Activated B cell treated with CpG ODN at 0.5 μM for 24 hours (primary cell): ENCODE measurements around the gene NPW. TPM values are rescaled to one million over a fixed set of nuclear protein-coding genes. Genes with fewer than 3 reads are reported as not detected.

Experiments
- ATAC-seq: fragments of 200-7000 bp; cut with Tn5 transposase; one replicate; pipeline ENCODE4 v1.10.0; 2021; ENCODE audit warnings: low read depth, mild to moderate bottlenecking, moderate library complexity
- CTCF ChIA-PET: fragments of 350-600 bp; sonication (Branson Sonifier 250); formaldehyde crosslinking; loops from one replicate; lab custom pipeline; 2021; ENCODE audit warnings: antibody characterized with exemption; lab: Charles Lee
- POLR2A ChIA-PET: fragments of 350-600 bp; sonication (Branson Sonifier 250); formaldehyde crosslinking; loops from one replicate; lab custom pipeline; 2021; ENCODE audit warnings: antibody characterized with exemption; lab: Charles Lee
- DNase-seq: peaks from one replicate; pipeline ENCODE4 v3.0.0; 2022
- H3K27ac Mint-ChIP-seq: one replicate; pipeline ENCODE4 v1.8.0; 2020; ENCODE audit warnings: mixed read lengths
- H3K27me3 Mint-ChIP-seq: one replicate; pipeline ENCODE4 v1.8.0; 2021; ENCODE audit warnings: mixed read lengths
- H3K36me3 Mint-ChIP-seq: one replicate; pipeline ENCODE4 v1.8.0; 2021; ENCODE audit warnings: low read depth, mixed read lengths
- H3K4me1 Mint-ChIP-seq: one replicate; pipeline ENCODE4 v1.8.0; 2021; ENCODE audit warnings: mixed read lengths
- H3K4me3 Mint-ChIP-seq: one replicate; pipeline ENCODE4 v1.8.0; 2020; ENCODE audit warnings: mild to moderate bottlenecking, mixed read lengths
- H3K9me3 Mint-ChIP-seq: one replicate; pipeline ENCODE4 v1.8.0; 2020; ENCODE audit warnings: mixed read lengths
- intact Hi-C: fragments of 100-400 bp; cut with micrococcal nuclease; formaldehyde crosslinking; loops from one replicate; pipeline ENCODE4 v1.15.1; 2024
- total RNA-seq: library from RNA; stranded (reverse); gene quantifications from 2 replicates; pipeline ENCODE4 v1.2.3, GENCODE V29; 2022
- TF ChIP-seq, protein P1 (sequence below): fragments of 200-600 bp; IDR thresholded peaks from one replicate; pipeline ENCODE4 v1.8.0; 2022; ENCODE audit warnings: antibody characterized with exemption, mild to moderate bottlenecking

Gene NPW
- total RNA-seq: 1.5 and 1.7 TPM in 2 replicates

DNA sequence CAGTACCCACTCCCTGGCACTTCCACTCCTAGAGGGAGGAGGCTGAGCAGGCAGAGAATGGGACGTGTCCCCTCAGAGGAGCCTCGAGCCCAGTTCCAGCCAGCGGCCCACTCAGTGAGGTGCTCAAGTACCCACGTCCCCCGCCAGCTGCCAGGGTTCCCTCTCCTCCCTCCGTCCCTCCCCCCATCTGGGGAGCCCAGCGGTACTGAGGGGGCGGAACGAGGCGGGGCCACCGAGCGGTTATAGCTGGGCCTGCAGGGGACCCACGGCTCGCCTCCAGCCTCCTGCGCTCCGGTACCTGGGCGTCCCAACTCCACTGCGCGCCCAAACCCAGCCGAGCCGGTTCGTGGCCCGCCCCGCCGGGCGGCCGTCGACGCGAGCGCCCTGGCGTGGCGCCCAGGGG is at the start of gene NPW:
Gene NPW, plus strand, starts transcription at position 268 of the 403 bp plus-strand sequence.
- no peaks in the 10 kb centered on the region for H3K9me3 Mint-ChIP-seq
- peak within 1 kb of the TSS; percentile 28 for H3K4me3 Mint-ChIP-seq
- H3K36me3 Mint-ChIP-seq: no peaks in the 10 kb centered on the region
- no peak for DNase-seq
- H3K27me3 Mint-ChIP-seq: peaks cover 25% of the 10 kb centered on the region
- no peak within 1 kb of the TSS for H3K27ac Mint-ChIP-seq
- ChIA-PET POLR2A (interaction anchor here (0.5 to 2.1 kb wide), 5 partner anchors 54 to 532 kb away, joined by 3 to 9 read pairs (median 5); partner anchors contain the start of genes RPS2 and TRAF7), CTCF (interaction anchor here (1.4 kb wide), 1 partner anchor 15 kb away, joined by 6 read pairs; no protein-coding TSS in a partner anchor)
- intact Hi-C loops: no loop called here
- peaks cover 15% of the 10 kb centered on the region for H3K4me1 Mint-ChIP-seq
- TF ChIP-seq, protein P1, sequence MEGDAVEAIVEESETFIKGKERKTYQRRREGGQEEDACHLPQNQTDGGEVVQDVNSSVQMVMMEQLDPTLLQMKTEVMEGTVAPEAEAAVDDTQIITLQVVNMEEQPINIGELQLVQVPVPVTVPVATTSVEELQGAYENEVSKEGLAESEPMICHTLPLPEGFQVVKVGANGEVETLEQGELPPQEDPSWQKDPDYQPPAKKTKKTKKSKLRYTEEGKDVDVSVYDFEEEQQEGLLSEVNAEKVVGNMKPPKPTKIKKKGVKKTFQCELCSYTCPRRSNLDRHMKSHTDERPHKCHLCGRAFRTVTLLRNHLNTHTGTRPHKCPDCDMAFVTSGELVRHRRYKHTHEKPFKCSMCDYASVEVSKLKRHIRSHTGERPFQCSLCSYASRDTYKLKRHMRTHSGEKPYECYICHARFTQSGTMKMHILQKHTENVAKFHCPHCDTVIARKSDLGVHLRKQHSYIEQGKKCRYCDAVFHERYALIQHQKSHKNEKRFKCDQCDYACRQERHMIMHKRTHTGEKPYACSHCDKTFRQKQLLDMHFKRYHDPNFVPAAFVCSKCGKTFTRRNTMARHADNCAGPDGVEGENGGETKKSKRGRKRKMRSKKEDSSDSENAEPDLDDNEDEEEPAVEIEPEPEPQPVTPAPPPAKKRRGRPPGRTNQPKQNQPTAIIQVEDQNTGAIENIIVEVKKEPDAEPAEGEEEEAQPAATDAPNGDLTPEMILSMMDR: no peak
- ATAC-seq: no peak

DNA sequence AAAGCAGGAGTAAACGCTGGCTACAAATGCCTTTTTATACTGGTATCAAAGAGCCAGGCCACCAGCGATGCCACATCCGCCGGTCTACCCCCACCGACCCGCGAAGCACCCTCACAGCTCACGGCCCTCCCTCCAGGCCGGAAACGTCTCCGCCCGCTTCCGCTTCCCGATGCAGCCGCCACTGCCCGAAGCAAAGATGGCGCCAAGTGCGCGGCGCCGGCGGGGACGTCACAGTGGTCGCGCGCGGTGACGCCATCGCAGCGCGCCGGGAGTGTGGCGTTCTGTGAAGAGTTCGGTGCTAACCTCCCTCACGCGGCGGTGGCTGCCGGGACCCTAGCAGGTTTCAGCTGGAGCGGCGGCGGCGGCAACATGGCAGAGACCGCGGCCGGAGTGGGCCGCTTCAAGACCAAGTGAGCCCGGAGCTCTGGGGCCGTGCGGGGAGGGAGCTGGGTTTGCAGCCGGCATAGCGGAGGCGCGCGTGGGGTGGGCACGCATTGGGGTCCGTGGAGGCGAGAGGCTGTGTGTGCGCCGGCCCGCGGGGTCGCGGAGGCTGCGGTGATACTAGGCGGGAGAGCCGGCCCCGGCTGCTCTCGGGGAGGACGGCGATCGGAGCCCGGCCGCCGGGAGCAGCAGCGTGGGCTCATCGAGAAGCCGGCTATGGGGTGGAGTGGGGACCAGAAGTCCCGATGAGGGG is 47.6 kb upstream of the NPW start, which contains the start of gene TBL3:
Gene TBL3, plus strand, starts transcription at position 258 of the 694 bp plus-strand sequence. Its CDS starts 112 bp downstream, at position 370.
- ChIA-PET POLR2A (interaction anchor here (0.6 to 2.8 kb wide), 17 partner anchors 9 to 1161 kb away, joined by 3 to 58 read pairs (median 5); partner anchors contain the start of genes ECI1, GFER, MSRB1 and NDUFB10), CTCF (interaction anchor here (1.1 kb wide), 1 partner anchor 10 kb away, joined by 3 read pairs; no protein-coding TSS in a partner anchor)
- Mint-ChIP-seq H3K36me3 (peaks cover 31% of the 10 kb centered on the region), H3K27ac (peak within 1 kb of the TSS; percentile 97), H3K27me3 (no peaks in the 10 kb centered on the region), H3K4me1 (peaks cover 23% of the 10 kb centered on the region), H3K9me3 (no peaks in the 10 kb centered on the region), H3K4me3 (peak within 1 kb of the TSS; percentile 93)
- TF ChIP-seq, protein P1: no peak
- peak; percentile 97 for ATAC-seq
- DNase-seq: peak; percentile 99
- intact Hi-C loops: loop anchor here (1.0 to 5.0 kb wide), 4 partner anchors 8 to 190 kb away; partner anchors contain the start of genes GFER, NUBP2, RPS2 and SPSB3

DNA sequence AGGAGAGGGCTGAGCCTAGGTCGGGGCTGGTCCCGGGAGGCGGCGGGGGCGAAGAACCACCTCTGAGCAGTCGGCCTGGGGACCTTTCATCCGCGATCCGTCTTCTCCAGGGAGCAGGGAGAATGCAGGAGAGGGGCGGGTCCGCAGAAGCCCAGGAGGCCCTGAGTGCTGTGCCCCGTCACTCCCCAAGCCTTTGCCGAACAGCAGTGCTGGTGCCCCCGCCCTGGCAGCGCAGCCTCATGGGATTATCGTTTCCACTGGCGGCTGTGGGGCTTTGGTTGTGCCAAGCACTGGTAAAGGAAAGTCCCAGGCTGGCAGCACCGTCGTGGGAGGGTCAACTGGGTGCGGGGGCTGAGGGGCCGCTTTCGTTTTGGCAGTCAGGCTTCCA is 47.1 kb upstream of the NPW start:
- ChIA-PET CTCF (no interaction called here), POLR2A (interaction anchor here (1.2 to 2.8 kb wide), 12 partner anchors 9 to 701 kb away, joined by 3 to 58 read pairs (median 10); partner anchors contain the start of genes GFER, MSRB1, NDUFB10 and NOXO1)
- H3K4me3 Mint-ChIP-seq: peak overlapping the region; percentile 93
- DNase-seq: no peak
- TF ChIP-seq, protein P1: no peak
- no peak for ATAC-seq
- H3K27me3 Mint-ChIP-seq: no peaks in the 10 kb centered on the region
- H3K27ac Mint-ChIP-seq: peak overlapping the region; percentile 97
- intact Hi-C loops: loop anchor here (1.0 to 5.0 kb wide), 2 partner anchors 8 to 190 kb away; partner anchors contain the start of genes NUBP2, RPS2 and SPSB3
- H3K4me1 Mint-ChIP-seq: peaks cover 23% of the 10 kb centered on the region
- H3K36me3 Mint-ChIP-seq: peaks cover 34% of the 10 kb centered on the region
- H3K9me3 Mint-ChIP-seq: no peaks in the 10 kb centered on the region

DNA sequence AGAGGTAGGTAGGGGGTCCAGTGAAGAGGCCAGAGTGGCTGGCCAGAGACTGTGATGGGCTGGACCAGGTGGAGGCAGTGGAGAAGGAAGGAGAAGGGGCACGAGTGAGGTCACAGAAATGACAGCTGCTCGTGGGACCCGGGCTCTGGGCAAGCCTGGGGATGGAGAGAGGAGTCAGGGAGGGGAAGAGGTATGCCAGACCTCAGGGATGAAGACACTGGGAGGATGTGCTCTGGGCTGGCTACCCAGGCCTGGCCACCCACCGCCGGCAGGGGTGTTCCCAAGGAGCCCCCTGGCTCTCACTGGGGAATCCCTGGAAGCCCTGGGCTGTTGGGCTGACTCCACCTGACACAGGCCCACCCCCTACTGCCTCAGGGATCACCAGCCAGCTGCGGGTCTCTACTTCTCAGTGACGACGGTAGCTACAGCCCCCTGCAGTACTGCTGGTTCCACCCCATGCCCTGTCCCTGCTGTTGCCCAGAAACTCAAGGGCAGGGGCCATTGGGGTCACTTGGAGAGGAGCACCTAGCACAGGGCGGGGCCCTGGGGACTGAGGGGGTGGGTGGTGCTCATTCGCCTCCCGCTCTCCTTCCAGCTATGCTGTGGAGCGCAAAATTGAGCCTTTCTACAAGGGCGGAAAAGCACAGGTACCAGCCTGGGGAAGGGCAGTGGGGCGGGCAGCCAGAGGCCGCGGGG is 46.0 kb upstream of the NPW start:
- TF ChIP-seq, protein P1: no peak
- H3K27me3 Mint-ChIP-seq: no peaks in the 10 kb centered on the region
- H3K4me3 Mint-ChIP-seq: no peak overlapping the region
- peaks cover 40% of the 10 kb centered on the region for H3K36me3 Mint-ChIP-seq
- no peak overlapping the region for H3K27ac Mint-ChIP-seq
- POLR2A ChIA-PET: interaction anchor here (1.4 to 1.8 kb wide), 3 partner anchors 9 to 17 kb away, joined by 3 to 9 read pairs (median 5); partner anchors contain the start of genes GFER and RPS2
- peaks cover 23% of the 10 kb centered on the region for H3K4me1 Mint-ChIP-seq
- no peaks in the 10 kb centered on the region for H3K9me3 Mint-ChIP-seq
- DNase-seq (no peak), ATAC-seq (no peak)
- CTCF ChIA-PET: no interaction called here
- intact Hi-C loops: loop anchor here (5.0 kb wide), 1 partner anchor 191 kb away; the partner anchor contains the start of genes NUBP2 and SPSB3
